A549 treated with AZD2906 at 1 μM for 4 hours (cell line): ENCODE measurements around the gene DENND10. TPM values are rescaled to one million over a fixed set of nuclear protein-coding genes. Genes with fewer than 3 reads are reported as not detected.

ENCODE experiments used
- total RNA-seq: library from RNA; stranded (reverse); fragments of 200-300 nt; extraction: Qiagen RNA extraction; gene quantifications from 5 replicates; pipeline ENCODE4 v1.2.3, GENCODE V29; 2022

Gene DENND10, protein sequence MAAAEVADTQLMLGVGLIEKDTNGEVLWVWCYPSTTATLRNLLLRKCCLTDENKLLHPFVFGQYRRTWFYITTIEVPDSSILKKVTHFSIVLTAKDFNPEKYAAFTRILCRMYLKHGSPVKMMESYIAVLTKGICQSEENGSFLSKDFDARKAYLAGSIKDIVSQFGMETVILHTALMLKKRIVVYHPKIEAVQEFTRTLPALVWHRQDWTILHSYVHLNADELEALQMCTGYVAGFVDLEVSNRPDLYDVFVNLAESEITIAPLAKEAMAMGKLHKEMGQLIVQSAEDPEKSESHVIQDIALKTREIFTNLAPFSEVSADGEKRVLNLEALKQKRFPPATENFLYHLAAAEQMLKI
- total RNA-seq, result 48.3 to 65.0 TPM (median 53.1 TPM) in 5 replicates

DNA sequence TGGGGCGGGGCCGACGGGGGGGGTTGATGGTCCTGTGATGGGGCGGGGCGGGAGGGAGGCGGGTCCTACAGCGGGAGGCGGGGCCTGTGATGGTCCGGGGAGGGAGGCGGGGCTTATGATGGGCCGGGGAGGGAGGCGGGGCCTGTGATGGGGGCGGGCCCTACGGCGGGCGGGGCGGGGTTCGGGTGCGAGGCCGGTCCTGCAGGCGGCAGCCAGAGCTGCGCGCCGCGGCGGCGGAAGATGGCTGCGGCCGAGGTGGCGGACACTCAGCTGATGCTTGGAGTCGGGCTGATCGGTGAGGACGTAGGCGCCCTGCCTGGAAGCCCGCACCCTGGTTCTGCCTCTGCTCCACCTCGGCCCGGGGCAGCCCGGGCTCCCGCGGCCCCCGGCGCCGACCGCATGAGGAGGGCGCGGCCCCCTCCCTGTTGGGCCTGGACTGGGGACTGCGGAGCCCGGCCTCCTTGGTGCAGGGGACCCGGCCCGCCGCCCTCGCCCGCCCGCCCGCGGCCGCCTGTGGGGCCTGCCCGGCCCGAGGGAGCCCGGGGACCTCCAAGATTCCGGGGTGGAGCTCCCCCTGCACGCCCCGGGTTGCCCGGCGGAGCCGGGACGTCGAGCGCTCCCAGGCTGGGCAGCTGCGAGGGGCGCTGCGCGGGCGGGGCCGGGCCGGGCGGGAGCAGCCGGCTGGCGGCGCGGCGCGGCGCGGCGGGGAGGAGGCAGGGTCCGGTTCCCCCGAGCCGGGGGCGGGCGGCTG lies at the start of gene DENND10:
Gene DENND10, plus strand, starts transcription at position 211 of the 751 bp plus-strand sequence. Its CDS starts 30 bp downstream, at position 241.

DNA sequence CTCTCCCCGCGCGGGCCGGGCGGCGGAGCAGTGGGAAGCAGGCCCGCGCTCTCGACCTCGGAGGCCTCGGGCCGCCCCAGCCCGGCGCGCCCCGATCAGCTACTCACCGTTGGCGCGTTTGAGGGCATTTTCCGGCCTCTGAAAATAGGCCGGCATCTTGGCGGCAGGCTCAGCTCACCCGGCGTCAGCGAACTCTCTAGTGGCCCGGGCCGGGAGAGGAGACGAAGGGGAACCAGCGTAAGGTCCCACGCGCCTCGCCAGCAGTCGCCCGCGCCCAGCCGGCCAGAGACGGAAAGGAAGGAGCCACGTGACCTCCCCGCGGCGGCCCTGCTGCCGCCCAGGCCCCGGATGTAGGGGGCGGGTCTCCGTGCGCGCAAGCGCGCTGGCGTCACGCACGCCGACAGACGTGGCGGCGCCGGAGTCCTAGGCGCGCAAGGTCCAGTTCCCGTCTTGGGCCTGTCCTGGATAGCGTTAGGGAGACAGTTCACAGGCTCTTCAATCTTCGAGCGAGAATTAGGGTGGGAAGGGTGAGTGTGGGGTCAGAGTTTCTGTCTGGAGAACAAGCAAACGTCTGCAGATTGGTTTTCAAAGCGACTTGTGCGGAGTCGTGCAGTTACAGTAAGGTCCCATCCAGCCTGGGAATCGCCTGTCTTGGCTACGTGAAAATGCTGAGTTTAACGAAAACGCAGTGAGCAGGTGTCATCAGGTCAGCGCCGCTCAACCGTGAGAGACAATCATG lies 23.2 kb upstream of the DENND10 start, which contains the start of gene EIF3A:
Gene EIF3A, minus strand, starts transcription at position 297 of the 739 bp plus-strand sequence. Its CDS starts 141 bp downstream, at position 156.

DNA sequence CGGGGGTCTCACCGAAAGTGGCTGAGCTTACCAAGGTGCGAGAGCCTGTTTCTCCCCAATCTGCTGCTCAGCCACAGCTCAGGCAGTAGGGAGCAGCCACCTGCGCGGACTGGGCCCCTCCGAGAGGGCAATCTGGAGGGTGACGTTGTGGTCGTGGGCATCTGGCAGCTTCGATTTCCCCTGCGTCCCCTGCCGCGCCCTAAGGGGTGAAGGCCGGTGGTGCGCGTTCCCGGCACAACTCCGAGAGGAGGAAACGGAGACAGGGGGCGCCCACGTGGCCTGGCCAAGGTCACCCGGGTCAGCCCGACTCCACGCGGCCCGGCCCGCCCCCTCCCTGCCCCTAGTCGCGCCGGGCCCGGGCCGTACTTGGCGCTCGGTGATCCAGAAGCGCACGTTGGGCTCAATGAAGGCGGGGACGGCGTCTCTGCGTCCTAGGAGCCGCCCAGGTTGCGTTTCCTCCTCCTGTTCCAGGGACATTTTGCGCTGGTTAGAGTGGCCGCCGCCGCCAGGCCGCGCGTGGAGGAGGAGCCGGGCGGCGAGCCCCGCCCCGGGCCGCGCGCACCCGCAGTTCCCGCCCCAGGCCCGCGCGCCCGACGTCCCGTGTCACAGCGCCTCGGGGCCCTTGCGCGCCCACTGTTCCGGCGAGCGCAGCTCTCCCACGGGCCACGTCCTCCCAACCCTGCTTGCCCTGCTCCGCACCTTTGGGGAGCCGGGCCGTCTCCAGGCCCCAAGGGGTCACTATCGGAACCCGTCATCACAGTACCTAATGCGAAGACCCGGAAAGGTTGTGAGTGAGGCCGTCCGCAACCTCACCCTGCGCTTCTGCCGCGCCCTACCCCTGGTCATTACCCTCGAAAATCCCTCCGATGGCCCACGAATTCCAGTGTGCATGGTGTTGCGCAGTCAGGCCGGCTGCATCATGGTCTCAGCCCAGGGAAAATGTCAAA lies 61.5 kb downstream of the DENND10 start, which contains the start of gene SFXN4:
Gene SFXN4, minus strand, starts transcription at position 544 of the 947 bp plus-strand sequence. Its CDS starts 67 bp downstream, at position 477.

DNA sequence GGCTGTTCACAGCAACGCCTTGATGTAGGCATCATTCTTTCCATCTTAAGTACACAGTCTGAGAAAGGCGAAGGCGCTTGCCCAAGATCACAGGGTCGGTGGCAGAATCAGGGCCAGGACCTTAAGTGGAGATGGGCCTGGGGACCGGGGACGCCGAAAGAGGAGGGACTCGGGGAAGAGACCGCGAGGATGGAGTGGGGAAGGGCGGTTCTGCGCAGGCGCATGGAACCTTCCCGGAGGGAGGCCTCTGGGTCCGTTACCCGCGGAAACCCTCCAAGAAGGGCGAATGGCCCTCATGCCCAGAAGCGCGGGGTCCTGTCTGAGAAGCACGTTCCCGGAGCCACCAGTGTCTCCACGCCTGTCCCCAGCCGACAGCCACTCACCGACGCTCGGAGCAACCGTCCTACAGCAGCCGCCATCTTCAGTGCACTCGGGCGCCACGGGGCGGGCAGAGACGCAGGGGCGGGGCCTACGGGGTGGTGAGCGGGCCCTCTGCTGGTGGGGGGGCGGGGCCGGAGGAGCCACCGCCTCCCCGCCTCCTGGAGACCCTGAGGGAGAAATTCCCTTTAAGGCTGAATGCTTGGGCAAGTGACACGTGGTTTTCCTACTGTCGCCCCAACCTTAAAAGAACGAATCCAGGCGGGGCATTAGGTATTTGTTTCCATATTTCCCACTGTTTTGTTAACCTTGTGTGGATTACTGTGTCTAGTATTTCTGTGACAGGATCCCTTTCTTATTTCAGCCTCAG lies 74.6 kb downstream of the DENND10 start, which contains the start of gene PRDX3:
Gene PRDX3, minus strand, starts transcription at position 441 of the 748 bp plus-strand sequence. Its CDS starts 22 bp downstream, at position 419.

Other genes with a start within 250 kb of the DENND10 start
- 2.0 to 3.4 TPM (median 2.9 TPM) in 5 replicates for gene NANOS1, start 74.4 kb upstream of the DENND10 start, total RNA-seq
- 113 to 166 TPM (median 126 TPM) in 5 replicates for gene EIF3A, start 23.3 kb upstream of the DENND10 start, total RNA-seq
- gene SFXN4, start 61.6 kb downstream of the DENND10 start, total RNA-seq, result 39.8 to 50.3 TPM (median 44.5 TPM) in 5 replicates
- 289 to 325 TPM (median 310 TPM) in 5 replicates for gene PRDX3, start 74.7 kb downstream of the DENND10 start, total RNA-seq
- gene GRK5, start 103.5 kb downstream of the DENND10 start, total RNA-seq, result 8.5 to 11.0 TPM (median 10.1 TPM) in 5 replicates